ENCODE data around the gene CLIC3.

DNA sequence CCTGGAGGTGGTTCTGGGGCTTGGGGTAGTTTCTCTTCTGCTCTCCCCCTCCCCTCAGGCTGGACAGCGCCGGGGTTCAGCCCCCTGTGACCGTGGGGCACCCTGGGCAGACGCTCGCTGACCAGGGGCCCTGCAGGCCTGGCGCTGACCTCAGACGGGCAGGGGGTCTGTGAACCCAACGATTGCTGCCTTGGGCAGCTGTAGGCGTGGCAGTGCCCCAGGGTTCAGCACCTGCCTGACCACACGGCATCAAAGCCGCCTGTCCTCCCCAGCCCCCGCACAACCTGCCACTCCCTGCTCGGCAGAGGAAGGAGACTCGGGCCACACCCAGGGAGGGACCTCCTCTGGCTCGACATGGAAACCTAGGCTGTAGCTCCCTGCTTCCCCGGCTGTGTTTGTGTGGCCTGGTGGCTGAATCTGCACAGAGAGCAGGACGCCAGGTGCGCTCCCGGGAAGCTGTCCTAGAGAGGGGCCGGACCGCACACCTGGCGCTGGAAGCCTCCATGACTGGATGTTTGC, 32.1 kb downstream of the CLIC3 start:
- TF ChIP-seq CTCF (IDR thresholded peaks at IDR 0.05; ENCODE audit: borderline replicate concordance, extremely low read depth, low read length, poor library complexity, severe bottlenecking) (no peak), EZH2 (IDR thresholded peaks at IDR 0.05; ENCODE audit: borderline replicate concordance, low read depth, low read length, severe bottlenecking) (no peak)

Measured in DND-41 (cell line).